HepG2 (cell line): Measurements from ENCODE around the gene SCARB2. TPM values are rescaled to one million over a fixed set of nuclear protein-coding genes. Genes with fewer than 3 reads are reported as not detected.

Experiments used
- ATAD3A ChIP-seq: sonication (generic); formaldehyde crosslinking; IDR thresholded peaks from 2 replicates; pipeline ENCODE4 v1.4.0; 2020; ENCODE audit warnings: missing genetic modification reagents
- GATAD1 ChIP-seq: IDR thresholded peaks from 2 replicates; pipeline ENCODE4 v1.6.1; 2016; ENCODE audit warnings: missing genetic modification reagents, missing compliant biosample characterization
- HINFP ChIP-seq: sonication (generic); formaldehyde crosslinking; IDR thresholded peaks from 2 replicates; pipeline ENCODE4 v1.4.0; 2020; ENCODE audit warnings: low read depth, mild to moderate bottlenecking, missing genetic modification reagents
- PAX8 ChIP-seq: sonication (generic); formaldehyde crosslinking; IDR thresholded peaks from 2 replicates; pipeline ENCODE4 v1.8.0; 2022; ENCODE audit warnings: mild to moderate bottlenecking, missing genetic modification reagents, borderline replicate concordance
- PAXIP1 ChIP-seq: sonication (generic); formaldehyde crosslinking; conservative IDR thresholded peaks from 2 replicates; pipeline ENCODE4 v1.4.0; 2020; ENCODE audit warnings: mild to moderate bottlenecking, missing genetic modification reagents, moderate library complexity
- PRPF4 ChIP-seq: fragments of 200-400 bp; formaldehyde crosslinking; IDR thresholded peaks from 2 replicates; pipeline ENCODE4 v1.6.1; 2016; ENCODE audit warnings: low read length, low read depth; ENCODE audit not compliant: poor library complexity, severe bottlenecking
- SRSF9 ChIP-seq: fragments of 200-400 bp; formaldehyde crosslinking; IDR thresholded peaks from 2 replicates; pipeline ENCODE4 v1.6.1; 2018; ENCODE audit warnings: borderline replicate concordance, mild to moderate bottlenecking, low read depth, low read length; ENCODE audit not compliant: insufficient read depth, poor library complexity, severe bottlenecking
- TCF7 ChIP-seq: sonication (generic); IDR thresholded peaks from 2 replicates; pipeline ENCODE4 v1.6.1; 2016; ENCODE audit warnings: antibody characterized with exemption, low read depth
- TEAD3 ChIP-seq: optimal IDR thresholded peaks from 2 replicates; pipeline ENCODE3; 2016; ENCODE audit warnings: borderline replicate concordance
- ZNF180 ChIP-seq: sonication (generic); formaldehyde crosslinking; IDR thresholded peaks from 2 replicates; pipeline ENCODE4 v1.4.0; 2020; ENCODE audit warnings: low read depth, missing genetic modification reagents, borderline replicate concordance
- ZNF609 ChIP-seq: sonication (generic); formaldehyde crosslinking; IDR thresholded peaks from 2 replicates; pipeline ENCODE4 v1.4.0; 2020; ENCODE audit warnings: mild to moderate bottlenecking, missing genetic modification reagents, borderline replicate concordance
- polyA plus RNA-seq, 8 experiments: library from polyadenylated mRNA; depleted of rRNA in 3 of 8; stranded (reverse) in 7 of 8; unstranded in 1 of 8; fragments of >200 nt; fragmentation: Illumina TruSeq in 4 of 8; extraction: Trizol in 4 of 8; gene quantifications; 2 replicates each; pipeline versions ENCODE4 v1.2.1 to v1.2.3, GENCODE V29; 2011 to 2016; ENCODE audit warnings: low read depth in 4 of 8, missing spikeins in 1 of 8, mixed read lengths in 1 of 8; ENCODE audit not compliant: insufficient read depth in 1 of 8
- total RNA-seq, 5 experiments: library from RNA; depleted of rRNA; stranded (reverse); fragments of >200 nt; fragmentation: Illumina TruSeq; extraction: Trizol; gene quantifications; 2 replicates each; pipeline ENCODE4 v1.2.3, GENCODE V29; 2016; ENCODE audit warnings: low read depth in 1 of 5
- TF ChIP-seq, protein P1 (sequence below), 2 experiments: sonication (generic) in 1 of 2; formaldehyde crosslinking in 1 of 2; IDR thresholded peaks; 2 replicates each; pipeline versions ENCODE4 v1.4.0 to v1.6.1; 2016 to 2020; ENCODE audit warnings: borderline replicate concordance in 1 of 2, low read depth in 1 of 2, mild to moderate bottlenecking in 1 of 2, missing genetic modification reagents in 1 of 2

SCARB2 gene
- total and polyA plus RNA-seq, 2 of the 13 experiments (the other 11 are each of a cell fraction or from before 2014, with no cell fraction given), result 40.6 to 43.4 TPM

DNA sequence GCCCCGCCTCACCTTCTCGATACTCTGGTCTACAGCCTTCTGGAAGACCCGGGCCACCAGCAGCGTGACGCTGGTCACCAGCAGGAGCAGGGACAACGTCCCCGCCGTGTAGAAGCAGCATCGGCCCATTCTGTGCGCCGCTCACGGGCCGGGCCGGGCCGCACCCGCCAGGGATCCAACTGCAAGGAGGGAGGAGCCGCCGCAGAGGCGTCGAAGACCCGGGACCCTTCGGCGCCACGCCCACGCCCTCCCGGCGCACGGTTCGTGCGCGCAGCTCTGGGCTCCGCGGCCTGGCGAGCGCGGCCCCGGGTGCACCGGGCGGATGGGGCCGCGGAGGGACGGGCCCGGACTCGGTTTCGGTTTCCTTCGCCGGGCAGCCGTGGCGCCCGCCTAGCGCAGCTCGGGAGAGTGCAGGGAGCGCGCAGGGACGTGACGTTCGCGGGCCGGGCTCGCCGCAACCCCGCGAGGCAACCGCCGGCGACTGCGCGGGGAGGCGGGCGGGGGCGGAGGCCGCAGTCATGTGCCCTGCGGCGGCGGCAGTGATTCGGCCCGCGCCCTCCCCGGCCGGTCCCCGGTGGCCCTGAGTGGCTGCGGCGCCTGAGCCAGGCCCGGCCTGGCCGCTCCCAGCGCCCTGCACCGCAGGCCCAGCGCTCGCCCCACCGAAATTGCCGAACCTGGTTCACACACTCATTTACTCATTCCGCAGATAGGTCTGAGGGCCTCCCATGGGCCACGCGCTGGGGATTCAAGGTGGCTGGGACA lies at the start of gene SCARB2 (continued):
- TF ChIP-seq, protein P1, sequence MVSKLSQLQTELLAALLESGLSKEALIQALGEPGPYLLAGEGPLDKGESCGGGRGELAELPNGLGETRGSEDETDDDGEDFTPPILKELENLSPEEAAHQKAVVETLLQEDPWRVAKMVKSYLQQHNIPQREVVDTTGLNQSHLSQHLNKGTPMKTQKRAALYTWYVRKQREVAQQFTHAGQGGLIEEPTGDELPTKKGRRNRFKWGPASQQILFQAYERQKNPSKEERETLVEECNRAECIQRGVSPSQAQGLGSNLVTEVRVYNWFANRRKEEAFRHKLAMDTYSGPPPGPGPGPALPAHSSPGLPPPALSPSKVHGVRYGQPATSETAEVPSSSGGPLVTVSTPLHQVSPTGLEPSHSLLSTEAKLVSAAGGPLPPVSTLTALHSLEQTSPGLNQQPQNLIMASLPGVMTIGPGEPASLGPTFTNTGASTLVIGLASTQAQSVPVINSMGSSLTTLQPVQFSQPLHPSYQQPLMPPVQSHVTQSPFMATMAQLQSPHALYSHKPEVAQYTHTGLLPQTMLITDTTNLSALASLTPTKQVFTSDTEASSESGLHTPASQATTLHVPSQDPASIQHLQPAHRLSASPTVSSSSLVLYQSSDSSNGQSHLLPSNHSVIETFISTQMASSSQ (IDR thresholded peaks at IDR 0.05; ENCODE audit: low read depth), result no peak
- TF ChIP-seq, protein P1 (CRISPR knock-in tag; IDR thresholded peaks at IDR 0.05; ENCODE audit: borderline replicate concordance), result 0 out of 2 replicates have a peak, but pooled peaks have one; percentile 47
- TF ChIP-seq TCF7 (no peak), SRSF9 (no peak), PAX8 (CRISPR knock-in tag) (no peak; the same call in 1 of the 2 replicates), PAXIP1 (CRISPR knock-in tag) (no peak), TEAD3 (CRISPR knock-in tag) (no peak), ZNF180 (CRISPR knock-in tag) (no peak), ZNF609 (CRISPR knock-in tag) (0 out of 2 replicates have a peak, but pooled peaks have one; percentile 6), ATAD3A (CRISPR knock-in tag) (0 out of 2 replicates have a peak, but pooled peaks have one; percentile 54), GATAD1 (CRISPR knock-in tag) (no peak; the same call in 1 of the 2 replicates), PRPF4 (no peak), HINFP (CRISPR knock-in tag) (0 out of 2 replicates have a peak, but pooled peaks have one; percentile 45)
